ENCODE results near the gene ERFL. TPM values are rescaled to one million over a fixed set of nuclear protein-coding genes. Genes with fewer than 3 reads are reported as not detected.

Gene ERFL
- total RNA-seq, 1 experiment from 2014 or later = 0.79 TPM

DNA sequence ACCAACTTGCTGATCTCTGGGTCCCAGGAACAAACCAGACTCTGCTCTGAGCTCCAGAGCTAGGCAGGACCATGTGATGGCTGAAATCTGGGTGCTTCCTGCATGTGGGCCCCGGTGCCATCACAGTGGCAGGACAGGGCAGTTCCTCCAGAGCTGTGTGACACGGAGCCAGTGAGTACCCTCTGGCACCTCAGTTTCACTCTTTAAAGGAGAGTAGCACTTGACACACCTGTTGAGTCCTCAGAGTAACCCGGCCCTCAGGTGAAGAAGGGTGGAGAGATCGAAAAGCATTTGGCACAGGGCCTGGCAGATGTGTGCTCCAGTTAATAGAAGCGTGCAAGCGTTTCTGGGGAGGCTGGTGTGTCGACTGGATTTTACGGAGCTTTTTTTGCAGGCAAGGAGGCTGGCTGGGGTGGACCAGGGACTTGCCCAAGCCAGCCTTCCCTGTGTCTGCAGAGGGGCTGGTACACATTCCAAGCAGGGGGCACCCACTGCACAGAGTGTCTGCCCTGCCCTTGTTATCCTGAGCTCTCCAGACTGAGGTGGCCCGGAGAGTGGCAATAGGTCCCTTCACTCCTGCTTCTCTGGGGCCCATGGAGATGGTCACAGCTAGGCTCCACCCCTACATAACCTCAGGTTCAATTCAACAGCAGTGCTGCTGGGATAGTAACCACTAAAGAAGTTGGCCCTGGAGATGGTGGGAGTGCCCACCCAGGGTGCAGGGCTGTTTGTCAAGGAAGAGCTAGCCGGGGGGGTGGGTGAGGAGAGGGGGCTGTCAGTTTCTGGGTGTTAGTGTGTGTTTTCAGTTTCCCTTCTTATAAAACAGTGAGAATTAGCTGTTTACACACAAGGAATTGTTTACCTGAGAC is 59.9 kb downstream of the ERFL start:
- Histone ChIP-seq H3K27ac (ENCODE audit: low read depth, low read length) (peak overlapping the region; percentile 47), H3K4me3 (replicated peaks in 1 of 2; ENCODE audit: low read depth in 1 of 2, low read length in 2 of 2) (no peak overlapping the region), H3K4me1 (ENCODE audit: control insufficient read depth in 1 of 2, insufficient read depth in 2 of 2, low read length in 2 of 2) (peaks cover 0 to 55% of the 10 kb centered on the region in 2 experiments; a peak in 2 of 4 replicates), H2AFZ (ENCODE audit: low read depth, low read length, poor library complexity, severe bottlenecking) (no peak overlapping the region), H4K20me1 (ENCODE audit: insufficient read depth) (peaks cover 56% of the 10 kb centered on the region; the same call in 1 of the 2 replicates), H3K36me3 (ENCODE audit: control insufficient read depth in 1 of 2, insufficient read depth in 2 of 2, low read length in 2 of 2) (peaks cover 57 to 78% of the 10 kb centered on the region in 2 experiments), H3K4me2 (ENCODE audit: low read length) (no peak overlapping the region), H3K9me3 (ENCODE audit: control insufficient read depth in 1 of 2, insufficient read depth in 1 of 2, low read depth in 1 of 2, low read length in 2 of 2) (no peaks in the 10 kb centered on the region), H3K9me2 (ENCODE audit: insufficient read depth) (no peaks in the 10 kb centered on the region), H3K79me2 (ENCODE audit: insufficient read depth, low read length) (peaks cover 65% of the 10 kb centered on the region), H3K27me3 (ENCODE audit: insufficient read depth, low read length) (no peaks in the 10 kb centered on the region), H3K9ac (ENCODE audit: low read length) (0 out of 2 replicates have a peak overlapping the region, but pooled peaks have one; percentile 12)
- intact Hi-C loops (cut with micrococcal nuclease) = no loop called here
- BruUV-seq (replicated peaks) = no TSS peak
- TF ChIP-seq POLR2A (IDR thresholded peaks at IDR 0.05; ENCODE audit: borderline replicate concordance, extremely low read depth, insufficient read depth, insufficient read length) (no peak), ZFX (IDR thresholded peaks at IDR 0.05) (no peak), EGR1 (IDR thresholded peaks at IDR 0.05; ENCODE audit: low read depth) (no peak), POLR2AphosphoS5 (IDR thresholded peaks at IDR 0.05; ENCODE audit: low read depth, low read length) (no peak), SRF (IDR thresholded peaks at IDR 0.05; ENCODE audit: low read depth) (no peak), ELF1 (IDR thresholded peaks at IDR 0.05; ENCODE audit: borderline replicate concordance, low read depth) (no peak), JUND (IDR thresholded peaks at IDR 0.05) (no peak), RAD21 (IDR thresholded peaks at IDR 0.05; ENCODE audit: low read depth) (no peak), FOSL1 (IDR thresholded peaks at IDR 0.05; ENCODE audit: low read depth) (no peak), CBX3 (IDR thresholded peaks at IDR 0.05; ENCODE audit: low read depth) (no peak), EZH2 (IDR thresholded peaks at IDR 0.05) (no peak), TCF7L2 (IDR thresholded peaks at IDR 0.05; ENCODE audit: borderline replicate concordance, extremely low read depth, insufficient read depth, insufficient read length) (no peak), CEBPB (IDR thresholded peaks at IDR 0.05; ENCODE audit: low read depth) (no peak), YY1 (IDR thresholded peaks at IDR 0.05; ENCODE audit: extremely low read depth, insufficient replicate concordance, low read depth, low read length) (no peak), ZNF274 (IDR thresholded peaks at IDR 0.05; ENCODE audit: low read depth, low read length) (no peak)
- TF ChIP-seq, protein P1, sequence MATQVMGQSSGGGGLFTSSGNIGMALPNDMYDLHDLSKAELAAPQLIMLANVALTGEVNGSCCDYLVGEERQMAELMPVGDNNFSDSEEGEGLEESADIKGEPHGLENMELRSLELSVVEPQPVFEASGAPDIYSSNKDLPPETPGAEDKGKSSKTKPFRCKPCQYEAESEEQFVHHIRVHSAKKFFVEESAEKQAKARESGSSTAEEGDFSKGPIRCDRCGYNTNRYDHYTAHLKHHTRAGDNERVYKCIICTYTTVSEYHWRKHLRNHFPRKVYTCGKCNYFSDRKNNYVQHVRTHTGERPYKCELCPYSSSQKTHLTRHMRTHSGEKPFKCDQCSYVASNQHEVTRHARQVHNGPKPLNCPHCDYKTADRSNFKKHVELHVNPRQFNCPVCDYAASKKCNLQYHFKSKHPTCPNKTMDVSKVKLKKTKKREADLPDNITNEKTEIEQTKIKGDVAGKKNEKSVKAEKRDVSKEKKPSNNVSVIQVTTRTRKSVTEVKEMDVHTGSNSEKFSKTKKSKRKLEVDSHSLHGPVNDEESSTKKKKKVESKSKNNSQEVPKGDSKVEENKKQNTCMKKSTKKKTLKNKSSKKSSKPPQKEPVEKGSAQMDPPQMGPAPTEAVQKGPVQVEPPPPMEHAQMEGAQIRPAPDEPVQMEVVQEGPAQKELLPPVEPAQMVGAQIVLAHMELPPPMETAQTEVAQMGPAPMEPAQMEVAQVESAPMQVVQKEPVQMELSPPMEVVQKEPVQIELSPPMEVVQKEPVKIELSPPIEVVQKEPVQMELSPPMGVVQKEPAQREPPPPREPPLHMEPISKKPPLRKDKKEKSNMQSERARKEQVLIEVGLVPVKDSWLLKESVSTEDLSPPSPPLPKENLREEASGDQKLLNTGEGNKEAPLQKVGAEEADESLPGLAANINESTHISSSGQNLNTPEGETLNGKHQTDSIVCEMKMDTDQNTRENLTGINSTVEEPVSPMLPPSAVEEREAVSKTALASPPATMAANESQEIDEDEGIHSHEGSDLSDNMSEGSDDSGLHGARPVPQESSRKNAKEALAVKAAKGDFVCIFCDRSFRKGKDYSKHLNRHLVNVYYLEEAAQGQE (IDR thresholded peaks at IDR 0.05; ENCODE audit: low read depth) = no peak
- TF ChIP-seq, protein P2, sequence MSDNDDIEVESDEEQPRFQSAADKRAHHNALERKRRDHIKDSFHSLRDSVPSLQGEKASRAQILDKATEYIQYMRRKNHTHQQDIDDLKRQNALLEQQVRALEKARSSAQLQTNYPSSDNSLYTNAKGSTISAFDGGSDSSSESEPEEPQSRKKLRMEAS (IDR thresholded peaks at IDR 0.05) = no peak
- TF ChIP-seq, protein P3, sequence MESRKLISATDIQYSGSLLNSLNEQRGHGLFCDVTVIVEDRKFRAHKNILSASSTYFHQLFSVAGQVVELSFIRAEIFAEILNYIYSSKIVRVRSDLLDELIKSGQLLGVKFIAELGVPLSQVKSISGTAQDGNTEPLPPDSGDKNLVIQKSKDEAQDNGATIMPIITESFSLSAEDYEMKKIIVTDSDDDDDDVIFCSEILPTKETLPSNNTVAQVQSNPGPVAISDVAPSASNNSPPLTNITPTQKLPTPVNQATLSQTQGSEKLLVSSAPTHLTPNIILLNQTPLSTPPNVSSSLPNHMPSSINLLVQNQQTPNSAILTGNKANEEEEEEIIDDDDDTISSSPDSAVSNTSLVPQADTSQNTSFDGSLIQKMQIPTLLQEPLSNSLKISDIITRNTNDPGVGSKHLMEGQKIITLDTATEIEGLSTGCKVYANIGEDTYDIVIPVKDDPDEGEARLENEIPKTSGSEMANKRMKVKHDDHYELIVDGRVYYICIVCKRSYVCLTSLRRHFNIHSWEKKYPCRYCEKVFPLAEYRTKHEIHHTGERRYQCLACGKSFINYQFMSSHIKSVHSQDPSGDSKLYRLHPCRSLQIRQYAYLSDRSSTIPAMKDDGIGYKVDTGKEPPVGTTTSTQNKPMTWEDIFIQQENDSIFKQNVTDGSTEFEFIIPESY (IDR thresholded peaks at IDR 0.05; ENCODE audit: extremely low read depth, insufficient replicate concordance, low read length) = no peak
- TF ChIP-seq, protein P4, sequence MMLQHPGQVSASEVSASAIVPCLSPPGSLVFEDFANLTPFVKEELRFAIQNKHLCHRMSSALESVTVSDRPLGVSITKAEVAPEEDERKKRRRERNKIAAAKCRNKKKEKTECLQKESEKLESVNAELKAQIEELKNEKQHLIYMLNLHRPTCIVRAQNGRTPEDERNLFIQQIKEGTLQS (IDR thresholded peaks at IDR 0.05) = no peak
- ChIA-PET CTCF (no interaction called here), RAD21 (ENCODE audit: low non-redundant PET in 1 of 2, low total read pairs in 2 of 2, uncharacterized antibody in 2 of 2, unreplicated experiment in 2 of 2) (no interaction called here), POLR2A (interaction anchor here (0.9 kb wide), 1 partner anchor 8 kb away, joined by 5 read pairs; the partner anchor contains the start of gene RPS19)
- ATAC-seq (no peak), DNase-seq (ENCODE audit: low read depth, low spot score) (no peak)

All from HCT116 (cell line).